Karpas-422 (cell line): Measurements from ENCODE around the gene CHST8. TPM values are rescaled to one million over a fixed set of nuclear protein-coding genes. Genes with fewer than 3 reads are reported as not detected.

Experiments used
- DNase-seq: peaks from one replicate; pipeline ENCODE4 v3.0.0-alpha.2; 2015
- H2AFZ ChIP-seq: fragments of 200-600 bp; sonication (generic); 2 replicates; pipeline ENCODE4 v1.6.1; 2014; ENCODE audit warnings: antibody characterized with exemption, low read length, mixed read lengths
- H3K27ac ChIP-seq: fragments of 200-600 bp; sonication (generic); 2 replicates; pipeline ENCODE4 v1.5.1; 2014; ENCODE audit warnings: mild to moderate bottlenecking, low read length, moderate library complexity
- H3K27me3 ChIP-seq: fragments of 200-600 bp; sonication (generic); 2 replicates; pipeline ENCODE4 v1.6.1; 2014; ENCODE audit warnings: low read length, mixed read lengths
- H3K36me3 ChIP-seq: fragments of 200-600 bp; sonication (generic); 2 replicates; pipeline ENCODE4 v1.6.1; 2014; ENCODE audit warnings: low read length, mixed read lengths; ENCODE audit not compliant: insufficient read depth
- H3K4me1 ChIP-seq: fragments of 200-600 bp; sonication (generic); 2 replicates; pipeline ENCODE4 v1.6.1; 2014; ENCODE audit warnings: mild to moderate bottlenecking, low read length, mixed read lengths
- H3K4me2 ChIP-seq: fragments of 200-600 bp; sonication (generic); 2 replicates; pipeline ENCODE4 v1.6.1; 2014; ENCODE audit warnings: low read length, low read depth, mild to moderate bottlenecking; ENCODE audit not compliant: poor library complexity, severe bottlenecking
- H3K4me3 ChIP-seq: fragments of 200-600 bp; sonication (generic); 2 replicates; pipeline ENCODE4 v1.5.1; 2014; ENCODE audit warnings: mild to moderate bottlenecking, antibody characterized with exemption, low read length, mixed read lengths
- H3K79me2 ChIP-seq: fragments of 200-600 bp; sonication (generic); 2 replicates; pipeline ENCODE4 v1.6.1; 2014; ENCODE audit warnings: mild to moderate bottlenecking, low read length, mixed read lengths
- H3K9ac ChIP-seq: fragments of 200-600 bp; sonication (generic); 2 replicates; pipeline ENCODE4 v1.6.0; 2014; ENCODE audit warnings: low read length
- H3K9me2 ChIP-seq: fragments of 200-600 bp; sonication (generic), shearing (Covaris generic); replicated peaks from 2 replicates; pipeline ENCODE4 v1.6.0; 2014; ENCODE audit warnings: mild to moderate bottlenecking, low read length, moderate library complexity; ENCODE audit not compliant: insufficient read depth
- H3K9me3 ChIP-seq: fragments of 300-700, 200-600 bp; sonication (generic); 2 replicates; pipeline ENCODE4 v1.6.1; 2014; ENCODE audit warnings: low read length, mixed read lengths
- H4K20me1 ChIP-seq: fragments of 200-600 bp; sonication (generic); 2 replicates; pipeline ENCODE4 v1.6.1; 2014; ENCODE audit warnings: mild to moderate bottlenecking, antibody characterized with exemption, low read length, low read depth; ENCODE audit not compliant: insufficient read depth
- total RNA-seq: library from RNA; depleted of rRNA; stranded (reverse); fragments of >200 nt; shearing (Covaris generic); gene quantifications from 2 replicates; pipeline ENCODE4 v1.2.3, GENCODE V29; 2014; ENCODE audit warnings: low replicate concordance

CHST8 gene
- total RNA-seq, 1 experiment from 2014 or later: not detected

- no peak overlapping the region for H3K9ac ChIP-seq
- no peaks in the 10 kb centered on the region for H3K79me2 ChIP-seq
- H4K20me1 ChIP-seq: no peaks in the 10 kb centered on the region
- no peaks in the 10 kb centered on the region for H3K9me3 ChIP-seq
- no peak overlapping the region for H3K27ac ChIP-seq
- H3K36me3 ChIP-seq: no peaks in the 10 kb centered on the region
- H3K4me1 ChIP-seq: no peaks in the 10 kb centered on the region
- H3K4me3 ChIP-seq: no peak overlapping the region
- no peaks in the 10 kb centered on the region for H3K27me3 ChIP-seq
- no peaks in the 10 kb centered on the region for H3K9me2 ChIP-seq
- DNase-seq: no peak
- no peak overlapping the region for H2AFZ ChIP-seq
- no peak overlapping the region for H3K4me2 ChIP-seq
Measured at GRCh38 chr19:33755099-33756035, 133.6 kb downstream of the CHST8 start.

- no peak overlapping the region for H3K9ac ChIP-seq
- H4K20me1 ChIP-seq: no peaks in the 10 kb centered on the region
- H3K4me3 ChIP-seq: no peak overlapping the region
- no peaks in the 10 kb centered on the region for H3K4me1 ChIP-seq
- no peaks in the 10 kb centered on the region for H3K27me3 ChIP-seq
- H3K4me2 ChIP-seq: no peak overlapping the region
- no peaks in the 10 kb centered on the region for H3K36me3 ChIP-seq
- no peaks in the 10 kb centered on the region for H3K79me2 ChIP-seq
- no peak overlapping the region for H3K27ac ChIP-seq
- no peaks in the 10 kb centered on the region for H3K9me3 ChIP-seq
- no peak overlapping the region for H2AFZ ChIP-seq
- no peak for DNase-seq
- H3K9me2 ChIP-seq: no peaks in the 10 kb centered on the region
Measured at GRCh38 chr19:33756177-33756576, 134.4 kb downstream of the CHST8 start.

GRCh38 chr19:33758541-33759013 lies 136.8 kb downstream of the CHST8 start:
- H3K9me3 ChIP-seq: no peaks in the 10 kb centered on the region
- H3K4me2 ChIP-seq: no peak overlapping the region

GRCh38 chr19:33759356-33759755 lies 137.6 kb downstream of the CHST8 start:
- Histone ChIP-seq H3K9ac (no peak overlapping the region), H3K27me3 (no peaks in the 10 kb centered on the region), H3K4me1 (no peaks in the 10 kb centered on the region), H2AFZ (no peak overlapping the region), H3K9me2 (no peaks in the 10 kb centered on the region), H3K9me3 (no peaks in the 10 kb centered on the region), H4K20me1 (no peaks in the 10 kb centered on the region), H3K36me3 (no peaks in the 10 kb centered on the region), H3K79me2 (no peaks in the 10 kb centered on the region), H3K4me3 (no peak overlapping the region), H3K27ac (no peak overlapping the region), H3K4me2 (no peak overlapping the region)
- no peak for DNase-seq

More at GRCh38 chr19:33758541-33759013, 136.8 kb downstream of the CHST8 start:
- Histone ChIP-seq H4K20me1 (no peaks in the 10 kb centered on the region), H3K4me1 (no peaks in the 10 kb centered on the region), H3K9ac (no peak overlapping the region), H3K27ac (no peak overlapping the region), H3K27me3 (no peaks in the 10 kb centered on the region), H3K4me3 (no peak overlapping the region), H3K79me2 (no peaks in the 10 kb centered on the region), H2AFZ (no peak overlapping the region), H3K9me2 (no peaks in the 10 kb centered on the region), H3K36me3 (no peaks in the 10 kb centered on the region)
- DNase-seq: no peak

- H3K9me2 ChIP-seq: no peaks in the 10 kb centered on the region
- H3K36me3 ChIP-seq: no peaks in the 10 kb centered on the region
- H3K27ac ChIP-seq: no peak overlapping the region
- H3K9ac ChIP-seq: no peak overlapping the region
- H3K79me2 ChIP-seq: no peaks in the 10 kb centered on the region
- H3K27me3 ChIP-seq: no peaks in the 10 kb centered on the region
- no peaks in the 10 kb centered on the region for H4K20me1 ChIP-seq
- DNase-seq: no peak
- H3K4me3 ChIP-seq: no peak overlapping the region
- no peak overlapping the region for H3K4me2 ChIP-seq
- H3K9me3 ChIP-seq: no peaks in the 10 kb centered on the region
- no peaks in the 10 kb centered on the region for H3K4me1 ChIP-seq
- H2AFZ ChIP-seq: no peak overlapping the region
Measured at GRCh38 chr19:33763633-33764371, 142.0 kb downstream of the CHST8 start.

- Histone ChIP-seq H3K27me3 (no peaks in the 10 kb centered on the region), H3K4me2 (no peak overlapping the region), H3K9ac (no peak overlapping the region), H3K36me3 (no peaks in the 10 kb centered on the region), H3K4me1 (no peaks in the 10 kb centered on the region), H3K9me3 (no peaks in the 10 kb centered on the region), H3K79me2 (no peaks in the 10 kb centered on the region), H3K9me2 (no peaks in the 10 kb centered on the region), H3K27ac (no peak overlapping the region), H3K4me3 (no peak overlapping the region), H4K20me1 (peaks cover 7% of the 10 kb centered on the region; the same call in 1 of the 2 replicates), H2AFZ (no peak overlapping the region)
- DNase-seq: no peak
Measured at GRCh38 chr19:33766623-33767022, 144.9 kb downstream of the CHST8 start.

- Histone ChIP-seq H3K27me3 (no peaks in the 10 kb centered on the region), H3K27ac (no peak overlapping the region), H4K20me1 (peaks cover 7% of the 10 kb centered on the region; the same call in 1 of the 2 replicates), H3K9me2 (no peaks in the 10 kb centered on the region), H3K4me3 (no peak overlapping the region), H3K9ac (no peak overlapping the region), H2AFZ (no peak overlapping the region), H3K36me3 (no peaks in the 10 kb centered on the region), H3K79me2 (no peaks in the 10 kb centered on the region), H3K4me2 (no peak overlapping the region), H3K4me1 (no peaks in the 10 kb centered on the region), H3K9me3 (no peaks in the 10 kb centered on the region)
- DNase-seq: peak; percentile 73
Measured at GRCh38 chr19:33767898-33768413, 146.2 kb downstream of the CHST8 start.

- Histone ChIP-seq H3K9me2 (no peaks in the 10 kb centered on the region), H3K27me3 (no peaks in the 10 kb centered on the region), H3K4me3 (no peak overlapping the region), H3K27ac (no peak overlapping the region), H3K4me2 (no peak overlapping the region), H3K79me2 (no peaks in the 10 kb centered on the region), H3K4me1 (no peaks in the 10 kb centered on the region), H3K9ac (no peak overlapping the region), H3K36me3 (no peaks in the 10 kb centered on the region), H2AFZ (no peak overlapping the region), H4K20me1 (peaks cover 7% of the 10 kb centered on the region; the same call in 1 of the 2 replicates), H3K9me3 (no peaks in the 10 kb centered on the region)
- no peak for DNase-seq
Measured at GRCh38 chr19:33769208-33769607, 147.5 kb downstream of the CHST8 start.
